ENCODE data around the gene HS3ST4. TPM values are rescaled to one million over a fixed set of nuclear protein-coding genes. Genes with fewer than 3 reads are reported as not detected.

The HS3ST4 gene
- total and polyA plus RNA-seq, 2 of the 8 experiments (the other 6 are each of a cell fraction or from before 2014, with no cell fraction given) = 1.9 to 3.3 TPM

DNA sequence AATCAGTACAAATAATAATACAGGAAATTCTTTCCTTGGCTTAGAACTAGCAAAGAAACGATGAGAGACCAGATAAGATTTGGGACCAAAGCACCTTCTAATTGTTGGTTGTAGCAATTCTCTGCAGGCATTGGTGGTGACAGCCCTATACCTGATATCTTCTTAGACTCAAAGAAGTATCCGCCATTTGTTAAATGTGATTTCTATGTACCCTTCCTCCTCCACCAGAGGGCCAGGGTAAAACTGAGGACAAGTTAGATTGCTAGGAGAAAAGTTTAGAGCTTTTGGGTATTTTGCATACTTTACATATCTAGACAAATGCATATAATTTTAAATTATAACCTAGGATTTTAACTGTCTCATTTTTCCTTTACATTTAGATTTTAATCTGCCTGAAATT is 304.3 kb downstream of the HS3ST4 start (continued):
- TF ChIP-seq KDM5A (IDR thresholded peaks at IDR 0.05; ENCODE audit: low read length) = no peak
- TF ChIP-seq CBX8 (IDR thresholded peaks at IDR 0.05; ENCODE audit: borderline replicate concordance, low read depth, low read length) = no peak
